ENCODE measurements around the gene ZNF440.
"Not testable (repeated sequence)": the region's sequence is repeated elsewhere in the genome, so short reads cannot be mapped to it uniquely, and the experiment has no call there.

ZNF440 gene

GRCh38 chr19:11843722-11844121 lies 29.6 kb downstream of the ZNF440 start:
- no peaks in the 10 kb centered on the region for H4K20me1 ChIP-seq (ENCODE audit: control insufficient read depth, insufficient read depth, low read depth, low read length)
- H3K9me3 ChIP-seq (ENCODE audit: control insufficient read depth, insufficient read depth, low read length): no peaks in the 10 kb centered on the region

GRCh38 chr19:11847615-11848014 lies 33.5 kb downstream of the ZNF440 start:
- Histone ChIP-seq H3K79me2 (ENCODE audit: control insufficient read depth, low read length) (peaks cover 41% of the 10 kb centered on the region), H3K4me1 (ENCODE audit: control insufficient read depth, low read length) (peaks cover 22% of the 10 kb centered on the region), H3K36me3 (ENCODE audit: control insufficient read depth, low read length) (peaks cover 22% of the 10 kb centered on the region)
- not testable (repeated sequence) for H3K9me3 ChIP-seq (ENCODE audit: control insufficient read depth, insufficient read depth, low read length); H3F3A ChIP-seq (ENCODE audit: control insufficient read depth, insufficient read depth); H3K27ac ChIP-seq (ENCODE audit: low read depth, low read length); H3K27me3 ChIP-seq (ENCODE audit: control insufficient read depth, low read length); H3K4me2 ChIP-seq (ENCODE audit: low read length); H3K4me3 ChIP-seq (ENCODE audit: low read length); H4K20me1 ChIP-seq (ENCODE audit: control insufficient read depth, insufficient read depth, low read depth, low read length); H3K9me2 ChIP-seq (replicated peaks; ENCODE audit: control insufficient read depth, low read length)

More at GRCh38 chr19:11843722-11844121, 29.6 kb downstream of the ZNF440 start:
- Histone ChIP-seq H3K27ac (ENCODE audit: low read depth, low read length) (no peak overlapping the region), H3K4me2 (ENCODE audit: low read length) (no peak overlapping the region), H3K4me1 (ENCODE audit: control insufficient read depth, low read length) (peaks cover 6% of the 10 kb centered on the region), H3K4me3 (ENCODE audit: low read length) (no peak overlapping the region), H3K36me3 (ENCODE audit: control insufficient read depth, low read length) (no peaks in the 10 kb centered on the region; the same call in 1 of the 2 replicates), H3K9me2 (replicated peaks; ENCODE audit: control insufficient read depth, low read length) (no peaks in the 10 kb centered on the region), H3K27me3 (ENCODE audit: control insufficient read depth, low read length) (no peaks in the 10 kb centered on the region), H3K79me2 (ENCODE audit: control insufficient read depth, low read length) (peaks cover 2% of the 10 kb centered on the region), H3F3A (ENCODE audit: control insufficient read depth, insufficient read depth) (no peaks in the 10 kb centered on the region)
- no peak for TF ChIP-seq EZH2phosphoT487 (IDR thresholded peaks at IDR 0.05; ENCODE audit: borderline replicate concordance, low read length)
- TF ChIP-seq, protein P1, sequence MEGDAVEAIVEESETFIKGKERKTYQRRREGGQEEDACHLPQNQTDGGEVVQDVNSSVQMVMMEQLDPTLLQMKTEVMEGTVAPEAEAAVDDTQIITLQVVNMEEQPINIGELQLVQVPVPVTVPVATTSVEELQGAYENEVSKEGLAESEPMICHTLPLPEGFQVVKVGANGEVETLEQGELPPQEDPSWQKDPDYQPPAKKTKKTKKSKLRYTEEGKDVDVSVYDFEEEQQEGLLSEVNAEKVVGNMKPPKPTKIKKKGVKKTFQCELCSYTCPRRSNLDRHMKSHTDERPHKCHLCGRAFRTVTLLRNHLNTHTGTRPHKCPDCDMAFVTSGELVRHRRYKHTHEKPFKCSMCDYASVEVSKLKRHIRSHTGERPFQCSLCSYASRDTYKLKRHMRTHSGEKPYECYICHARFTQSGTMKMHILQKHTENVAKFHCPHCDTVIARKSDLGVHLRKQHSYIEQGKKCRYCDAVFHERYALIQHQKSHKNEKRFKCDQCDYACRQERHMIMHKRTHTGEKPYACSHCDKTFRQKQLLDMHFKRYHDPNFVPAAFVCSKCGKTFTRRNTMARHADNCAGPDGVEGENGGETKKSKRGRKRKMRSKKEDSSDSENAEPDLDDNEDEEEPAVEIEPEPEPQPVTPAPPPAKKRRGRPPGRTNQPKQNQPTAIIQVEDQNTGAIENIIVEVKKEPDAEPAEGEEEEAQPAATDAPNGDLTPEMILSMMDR (IDR thresholded peaks at IDR 0.05; ENCODE audit: low read depth, low read length, poor library complexity, severe bottlenecking): no peak

DNA sequence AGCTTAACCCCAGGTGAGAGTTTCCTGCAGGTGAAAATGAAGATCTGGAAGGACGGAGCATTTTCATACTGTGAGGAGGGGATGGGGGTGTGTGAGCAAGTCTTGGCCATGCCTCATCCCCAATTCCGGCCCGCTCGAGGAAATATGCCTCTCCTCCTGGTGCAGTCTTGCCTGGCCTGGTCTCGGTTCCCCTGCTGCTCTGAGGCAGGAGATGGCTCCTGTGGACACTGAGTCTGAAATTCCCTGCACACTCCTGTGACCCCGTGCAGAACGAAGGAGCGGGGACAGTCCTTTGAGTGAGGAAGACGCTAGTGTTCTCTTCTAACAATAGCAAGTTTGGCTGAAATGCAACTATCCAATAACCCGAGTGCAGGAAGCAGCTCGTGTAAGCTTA lies 34.1 kb downstream of the ZNF440 start:
- H3K4me2 ChIP-seq (ENCODE audit: low read length): peak overlapping the region; percentile 87

More for the DNA sequence above, 34.1 kb downstream of the ZNF440 start:
- no peaks in the 10 kb centered on the region for H4K20me1 ChIP-seq (ENCODE audit: control insufficient read depth, insufficient read depth, low read depth, low read length)
- H3K9me3 ChIP-seq (ENCODE audit: control insufficient read depth, insufficient read depth, low read length): no peaks in the 10 kb centered on the region; the same call in 1 of the 2 replicates
- H3K79me2 ChIP-seq (ENCODE audit: control insufficient read depth, low read length): peaks cover 44% of the 10 kb centered on the region
- H3F3A ChIP-seq (ENCODE audit: control insufficient read depth, insufficient read depth): no peaks in the 10 kb centered on the region
- H3K27me3 ChIP-seq (ENCODE audit: control insufficient read depth, low read length): no peaks in the 10 kb centered on the region
- no peak for TF ChIP-seq EZH2phosphoT487 (IDR thresholded peaks at IDR 0.05; ENCODE audit: borderline replicate concordance, low read length)
- TF ChIP-seq, protein P1 (IDR thresholded peaks at IDR 0.05; ENCODE audit: low read depth, low read length, poor library complexity, severe bottlenecking): no peak
- H3K27ac ChIP-seq (ENCODE audit: low read depth, low read length): peak overlapping the region; percentile 63; the same call in 1 of the 2 replicates
- H3K4me1 ChIP-seq (ENCODE audit: control insufficient read depth, low read length): peaks cover 22% of the 10 kb centered on the region
- no peaks in the 10 kb centered on the region for H3K9me2 ChIP-seq (replicated peaks; ENCODE audit: control insufficient read depth, low read length)
- peaks cover 25% of the 10 kb centered on the region for H3K36me3 ChIP-seq (ENCODE audit: control insufficient read depth, low read length)
- H3K4me3 ChIP-seq (ENCODE audit: low read length): peak overlapping the region; percentile 99
